ENCODE data around the gene IKBIP.

The IKBIP gene

DNA sequence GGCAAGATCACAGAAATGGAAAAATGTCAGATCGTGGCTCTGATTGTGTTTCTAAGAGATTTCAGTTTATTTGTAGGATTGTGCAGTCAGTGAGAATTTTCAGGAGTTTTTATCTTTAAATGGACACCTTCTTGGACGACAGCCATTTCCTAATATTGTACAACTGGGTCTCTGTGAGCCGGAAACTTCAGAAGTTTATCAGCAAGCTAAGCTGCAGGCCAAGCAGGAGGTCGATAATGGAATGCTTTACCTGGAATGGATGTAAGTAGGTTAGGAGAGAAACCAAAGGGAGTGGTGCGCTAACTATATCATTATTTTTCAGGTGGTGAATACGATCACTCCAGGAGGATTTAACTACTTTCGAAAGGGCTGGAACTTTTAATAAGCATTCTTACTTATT, 26.9 kb upstream of the IKBIP start:
- H3K27ac ChIP-seq: no peak overlapping the region
- H3K4me1 ChIP-seq (ENCODE audit: low read depth, poor library complexity, severe bottlenecking): no peaks in the 10 kb centered on the region
- H4K20me1 ChIP-seq (ENCODE audit: insufficient read depth): no peaks in the 10 kb centered on the region
- TF ChIP-seq, protein P1, sequence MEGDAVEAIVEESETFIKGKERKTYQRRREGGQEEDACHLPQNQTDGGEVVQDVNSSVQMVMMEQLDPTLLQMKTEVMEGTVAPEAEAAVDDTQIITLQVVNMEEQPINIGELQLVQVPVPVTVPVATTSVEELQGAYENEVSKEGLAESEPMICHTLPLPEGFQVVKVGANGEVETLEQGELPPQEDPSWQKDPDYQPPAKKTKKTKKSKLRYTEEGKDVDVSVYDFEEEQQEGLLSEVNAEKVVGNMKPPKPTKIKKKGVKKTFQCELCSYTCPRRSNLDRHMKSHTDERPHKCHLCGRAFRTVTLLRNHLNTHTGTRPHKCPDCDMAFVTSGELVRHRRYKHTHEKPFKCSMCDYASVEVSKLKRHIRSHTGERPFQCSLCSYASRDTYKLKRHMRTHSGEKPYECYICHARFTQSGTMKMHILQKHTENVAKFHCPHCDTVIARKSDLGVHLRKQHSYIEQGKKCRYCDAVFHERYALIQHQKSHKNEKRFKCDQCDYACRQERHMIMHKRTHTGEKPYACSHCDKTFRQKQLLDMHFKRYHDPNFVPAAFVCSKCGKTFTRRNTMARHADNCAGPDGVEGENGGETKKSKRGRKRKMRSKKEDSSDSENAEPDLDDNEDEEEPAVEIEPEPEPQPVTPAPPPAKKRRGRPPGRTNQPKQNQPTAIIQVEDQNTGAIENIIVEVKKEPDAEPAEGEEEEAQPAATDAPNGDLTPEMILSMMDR (conservative IDR thresholded peaks at IDR 0.05; ENCODE audit: low read depth, low read length): no peak
- no peak overlapping the region for H2AFZ ChIP-seq (ENCODE audit: low read depth)
- H3K4me3 ChIP-seq (IDR thresholded peaks at IDR 0.05; ENCODE audit: insufficient read depth, low read depth, low read length): no peak overlapping the region
- no peaks in the 10 kb centered on the region for H3K27me3 ChIP-seq (ENCODE audit: insufficient read depth, low read depth)
- no peak overlapping the region for H3K4me2 ChIP-seq
- H3K9ac ChIP-seq: no peak overlapping the region
- H3K79me2 ChIP-seq (ENCODE audit: insufficient read depth, low read depth): no peaks in the 10 kb centered on the region
- H3K36me3 ChIP-seq (ENCODE audit: insufficient read depth): no peaks in the 10 kb centered on the region

DNA sequence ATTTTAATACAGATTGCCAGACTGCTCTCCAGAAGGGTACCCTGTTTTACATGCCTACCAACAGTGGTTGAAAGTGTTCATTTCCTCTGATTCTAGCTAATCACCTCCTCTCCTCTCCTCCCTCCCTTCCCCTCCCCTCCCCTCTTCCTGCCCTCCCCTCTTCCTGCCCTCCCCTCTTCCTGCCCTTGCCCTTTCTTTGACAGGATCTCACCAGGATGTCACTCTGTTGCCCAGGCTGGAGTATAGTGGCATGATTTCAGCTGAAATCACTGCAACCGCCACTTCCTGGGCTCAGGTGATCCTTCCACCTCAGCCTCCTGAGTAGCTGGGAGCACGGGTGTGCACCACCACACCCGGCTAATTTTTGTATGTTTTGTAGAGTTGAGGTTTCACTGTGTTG, 25.2 kb upstream of the IKBIP start:
- no peak overlapping the region for H3K4me3 ChIP-seq (IDR thresholded peaks at IDR 0.05; ENCODE audit: insufficient read depth, low read depth, low read length)
- H3K4me2 ChIP-seq: no peak overlapping the region
- no peaks in the 10 kb centered on the region for H3K27me3 ChIP-seq (ENCODE audit: insufficient read depth, low read depth)
- H3K79me2 ChIP-seq (ENCODE audit: insufficient read depth, low read depth): no peaks in the 10 kb centered on the region
- H3K36me3 ChIP-seq (ENCODE audit: insufficient read depth): no peaks in the 10 kb centered on the region
- H3K4me1 ChIP-seq (ENCODE audit: low read depth, poor library complexity, severe bottlenecking): no peaks in the 10 kb centered on the region
- H3K9ac ChIP-seq: no peak overlapping the region
- H3K27ac ChIP-seq: no peak overlapping the region
- TF ChIP-seq, protein P1 (conservative IDR thresholded peaks at IDR 0.05; ENCODE audit: low read depth, low read length): no peak
- no peak overlapping the region for H2AFZ ChIP-seq (ENCODE audit: low read depth)
- no peaks in the 10 kb centered on the region for H4K20me1 ChIP-seq (ENCODE audit: insufficient read depth)

DNA sequence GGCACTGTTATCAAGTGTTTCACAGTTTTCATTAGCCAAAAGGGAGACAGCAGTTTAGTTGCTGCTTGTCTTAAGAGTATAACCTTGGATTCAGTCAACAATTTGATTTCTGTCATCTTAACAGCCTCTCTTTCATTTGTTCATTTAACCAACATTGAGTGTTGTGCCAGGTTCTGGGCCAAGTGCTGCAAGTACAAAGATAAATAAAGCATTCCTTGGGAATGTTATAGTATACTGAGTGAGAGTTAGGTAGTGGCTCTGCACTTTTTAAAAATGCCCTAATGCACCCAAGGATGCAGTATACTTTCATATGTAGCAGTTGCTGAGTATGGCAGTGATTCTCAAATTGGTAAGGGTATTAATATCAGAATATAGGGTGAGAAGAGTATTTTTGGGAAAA, 15.9 kb upstream of the IKBIP start:
- Histone ChIP-seq H2AFZ (ENCODE audit: low read depth) (no peak overlapping the region), H3K79me2 (ENCODE audit: insufficient read depth, low read depth) (no peaks in the 10 kb centered on the region), H3K36me3 (ENCODE audit: insufficient read depth) (no peaks in the 10 kb centered on the region), H3K9ac (no peak overlapping the region), H3K27ac (no peak overlapping the region), H3K4me3 (IDR thresholded peaks at IDR 0.05; ENCODE audit: insufficient read depth, low read depth, low read length) (no peak overlapping the region), H3K27me3 (ENCODE audit: insufficient read depth, low read depth) (no peaks in the 10 kb centered on the region), H3K4me2 (no peak overlapping the region), H4K20me1 (ENCODE audit: insufficient read depth) (no peaks in the 10 kb centered on the region), H3K4me1 (ENCODE audit: low read depth, poor library complexity, severe bottlenecking) (no peaks in the 10 kb centered on the region)
- TF ChIP-seq, protein P1 (conservative IDR thresholded peaks at IDR 0.05; ENCODE audit: low read depth, low read length): no peak

DNA sequence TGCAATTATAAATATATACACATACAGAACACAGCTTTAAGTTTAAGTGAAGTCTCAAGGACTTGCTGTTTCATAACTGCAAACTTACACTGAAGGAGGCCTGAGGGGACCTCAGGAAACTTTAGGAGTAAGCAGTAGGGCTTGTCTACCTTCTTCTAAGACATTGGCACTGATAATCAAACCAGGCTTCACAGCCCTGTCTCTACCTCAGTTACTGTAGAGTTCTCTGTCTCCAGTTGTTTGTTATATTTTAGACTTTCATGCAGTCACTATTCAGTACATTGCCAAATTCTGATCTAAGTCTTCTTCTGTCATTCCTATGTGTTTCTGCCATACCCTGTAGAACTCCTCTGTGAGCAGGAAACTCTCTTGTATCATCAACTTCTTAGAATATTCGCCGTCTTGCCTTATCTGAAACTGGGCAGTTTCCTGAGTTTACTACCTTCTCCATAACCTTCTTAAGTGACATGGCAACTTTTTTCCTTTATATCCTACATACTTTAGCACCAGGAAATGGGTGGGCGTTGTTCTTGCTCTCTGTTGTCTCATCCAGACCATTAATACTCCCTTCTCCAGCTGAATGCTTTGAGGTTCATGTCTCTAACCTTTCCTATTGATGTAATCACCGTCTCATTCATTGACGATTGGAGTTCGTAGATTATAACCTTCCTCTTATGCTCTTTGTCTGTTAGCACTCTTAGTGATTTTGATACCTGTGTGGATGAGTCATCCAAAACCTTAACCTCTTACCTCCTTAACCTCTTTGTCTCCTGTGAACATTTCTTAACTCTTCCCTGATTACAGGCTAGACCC, 11.9 kb upstream of the IKBIP start:
- TF ChIP-seq, protein P1 (conservative IDR thresholded peaks at IDR 0.05; ENCODE audit: low read depth, low read length): no peak
- Histone ChIP-seq H3K9ac (no peak overlapping the region), H2AFZ (ENCODE audit: low read depth) (no peak overlapping the region), H3K4me3 (IDR thresholded peaks at IDR 0.05; ENCODE audit: insufficient read depth, low read depth, low read length) (no peak overlapping the region), H3K36me3 (ENCODE audit: insufficient read depth) (no peaks in the 10 kb centered on the region), H3K4me1 (ENCODE audit: low read depth, poor library complexity, severe bottlenecking) (no peaks in the 10 kb centered on the region), H3K27me3 (ENCODE audit: insufficient read depth, low read depth) (no peaks in the 10 kb centered on the region), H3K27ac (no peak overlapping the region), H4K20me1 (ENCODE audit: insufficient read depth) (no peaks in the 10 kb centered on the region), H3K4me2 (no peak overlapping the region), H3K79me2 (ENCODE audit: insufficient read depth, low read depth) (no peaks in the 10 kb centered on the region)

Measured in KMS-11 (cell line).